ENCODE measurements around the gene SACM1L.

Gene SACM1L

GRCh38 chr3:45654397-45654944, 34.7 kb upstream of the SACM1L start:
- TF ChIP-seq CTCF (IDR thresholded peaks at IDR 0.05): no peak
- Histone ChIP-seq H3K4me1 (ENCODE audit: control insufficient read depth in 1 of 2, insufficient read depth in 1 of 2, low read depth in 1 of 2, low read length in 1 of 2) (peaks cover 11 to 12% of the 10 kb centered on the region in 2 experiments), H3K27ac (no peak overlapping the region), H3K36me3 (no peaks in the 10 kb centered on the region), H3K9me3 (no peaks in the 10 kb centered on the region), H3K27me3 (no peaks in the 10 kb centered on the region), H3K4me3 (ENCODE audit: low read depth in 1 of 2, low read length in 1 of 2) (no peak overlapping the region)

GRCh38 chr3:45655906-45656305, 33.3 kb upstream of the SACM1L start:
- Histone ChIP-seq H3K4me1 (ENCODE audit: control insufficient read depth in 1 of 2, insufficient read depth in 1 of 2, low read depth in 1 of 2, low read length in 1 of 2) (peaks cover 11 to 12% of the 10 kb centered on the region in 2 experiments), H3K27ac (no peak overlapping the region), H3K36me3 (no peaks in the 10 kb centered on the region), H3K27me3 (no peaks in the 10 kb centered on the region), H3K4me3 (ENCODE audit: low read depth in 1 of 2, low read length in 1 of 2) (no peak overlapping the region), H3K9me3 (no peaks in the 10 kb centered on the region)
- no peak for TF ChIP-seq CTCF (IDR thresholded peaks at IDR 0.05)

GRCh38 chr3:45656575-45657363, 32.4 kb upstream of the SACM1L start:
- H3K27me3 ChIP-seq: no peaks in the 10 kb centered on the region
- H3K36me3 ChIP-seq: no peaks in the 10 kb centered on the region
- peaks cover 11 to 12% of the 10 kb centered on the region in 2 experiments for H3K4me1 ChIP-seq (ENCODE audit: control insufficient read depth in 1 of 2, insufficient read depth in 1 of 2, low read depth in 1 of 2, low read length in 1 of 2)
- TF ChIP-seq CTCF (IDR thresholded peaks at IDR 0.05): peak; percentile 84
- H3K9me3 ChIP-seq: no peaks in the 10 kb centered on the region
- no peak overlapping the region for H3K4me3 ChIP-seq (ENCODE audit: low read depth in 1 of 2, low read length in 1 of 2)
- H3K27ac ChIP-seq: no peak overlapping the region

- no peaks in the 10 kb centered on the region for H3K9me3 ChIP-seq
- H3K4me1 ChIP-seq (ENCODE audit: control insufficient read depth in 1 of 2, insufficient read depth in 1 of 2, low read depth in 1 of 2, low read length in 1 of 2): peaks cover 11 to 12% of the 10 kb centered on the region in 2 experiments
- H3K27me3 ChIP-seq: no peaks in the 10 kb centered on the region
- no peak overlapping the region for H3K4me3 ChIP-seq (ENCODE audit: low read depth in 1 of 2, low read length in 1 of 2)
- H3K36me3 ChIP-seq: no peaks in the 10 kb centered on the region
- H3K27ac ChIP-seq: no peak overlapping the region
- no peak for TF ChIP-seq CTCF (IDR thresholded peaks at IDR 0.05)
These were observed 31.3 kb upstream of the SACM1L start for GRCh38 chr3:45657853-45658252.

GRCh38 chr3:45659661-45660566, 29.3 kb upstream of the SACM1L start:
- no peaks in the 10 kb centered on the region for H3K27me3 ChIP-seq
- H3K27ac ChIP-seq: no peak overlapping the region
- peak; percentile 77 for TF ChIP-seq CTCF (IDR thresholded peaks at IDR 0.05)
- no peaks in the 10 kb centered on the region for H3K36me3 ChIP-seq
- no peak overlapping the region for H3K4me3 ChIP-seq (ENCODE audit: low read depth in 1 of 2, low read length in 1 of 2)
- H3K4me1 ChIP-seq (ENCODE audit: control insufficient read depth in 1 of 2, insufficient read depth in 1 of 2, low read depth in 1 of 2, low read length in 1 of 2): peaks cover 16 to 17% of the 10 kb centered on the region in 2 experiments
- no peaks in the 10 kb centered on the region for H3K9me3 ChIP-seq
